Hepatocyte (in vitro differentiated cells): Measurements from ENCODE around the gene MED17. TPM values are rescaled to one million over a fixed set of nuclear protein-coding genes. Genes with fewer than 3 reads are reported as not detected.
"Not testable (repeated sequence)": the region's sequence is repeated elsewhere in the genome, so short reads cannot be mapped to it uniquely, and the experiment has no call there.

Experiments used
- DNase-seq: peaks from one replicate; pipeline ENCODE4 v3.0.0-alpha.2; 2016; ENCODE audit warnings: low spot score
- H2AFZ ChIP-seq: fragments of 200-600 bp; sonication (generic); 2 replicates; pipeline ENCODE4 v1.6.0; 2016; ENCODE audit warnings: antibody characterized with exemption, mild to moderate bottlenecking
- H3K27ac ChIP-seq: fragments of 200-600 bp; sonication (generic); 2 replicates; pipeline ENCODE4 v1.5.1; 2016; ENCODE audit warnings: mild to moderate bottlenecking
- H3K27me3 ChIP-seq: fragments of 200-600 bp; sonication (generic); 2 replicates; pipeline ENCODE4 v1.6.1; 2016
- H3K36me3 ChIP-seq: fragments of 200-600 bp; sonication (generic); replicated peaks from 2 replicates; pipeline ENCODE4 v1.5.1; 2016; ENCODE audit warnings: low read depth; ENCODE audit not compliant: insufficient read depth
- H3K4me1 ChIP-seq: fragments of 200-600 bp; sonication (generic); 2 replicates; pipeline ENCODE4 v1.5.1; 2016; ENCODE audit warnings: mild to moderate bottlenecking, moderate library complexity; ENCODE audit not compliant: insufficient read depth
- H3K4me2 ChIP-seq: fragments of 200-600 bp; sonication (generic); 2 replicates; pipeline ENCODE4 v1.6.0; 2016
- H3K4me3 ChIP-seq: fragments of 200-600 bp; sonication (generic); 2 replicates; pipeline ENCODE4 v1.5.1; 2016; ENCODE audit warnings: mild to moderate bottlenecking
- H3K79me2 ChIP-seq: fragments of 200-600 bp; sonication (generic); 2 replicates; pipeline ENCODE4 v1.6.0; 2017; ENCODE audit warnings: mild to moderate bottlenecking
- H3K9me2 ChIP-seq: fragments of 200-600 bp; sonication (generic); replicated peaks from 2 replicates; pipeline ENCODE4 v1.6.0; 2017; ENCODE audit warnings: mild to moderate bottlenecking; ENCODE audit not compliant: insufficient read depth
- H3K9me3 ChIP-seq: fragments of 200-600 bp; sonication (generic); 2 replicates; pipeline ENCODE4 v1.5.1; 2016; ENCODE audit warnings: low read depth, mild to moderate bottlenecking
- H4K20me1 ChIP-seq: fragments of 200-600 bp; sonication (generic); 2 replicates; pipeline ENCODE4 v1.6.0; 2016; ENCODE audit warnings: mild to moderate bottlenecking; ENCODE audit not compliant: insufficient read depth, poor library complexity, severe bottlenecking
- EZH2 ChIP-seq: fragments of 200-600 bp; sonication (generic); IDR thresholded peaks from 2 replicates; pipeline ENCODE4 v1.6.1; 2016; ENCODE audit warnings: antibody characterized with exemption, mild to moderate bottlenecking, borderline replicate concordance
- EZH2phosphoT487 ChIP-seq: fragments of 200-600 bp; sonication (generic); IDR thresholded peaks from one replicate; pipeline ENCODE4 v1.6.1; 2018; ENCODE audit warnings: antibody characterized with exemption, mild to moderate bottlenecking, low read depth, moderate library complexity; ENCODE audit not compliant: unreplicated experiment, severe bottlenecking
- WGBS: methylation state at CpG from one replicate; pipeline ENCODE4 v1.1.6; 2016; ENCODE audit warnings: low lambda C conversion rate; ENCODE audit errors: missing lambda C conversion rate; 5-methylcytosine and 5-hydroxymethylcytosine counted together
- polyA plus RNA-seq: library from polyadenylated mRNA; unstranded; fragments of >200 nt; fragmentation: Nextera tagmentation; extraction: Ambion mirVana; gene quantifications from 2 replicates; pipeline ENCODE4 v1.2.1, GENCODE V29; 2016
- total RNA-seq: library from RNA; depleted of rRNA; stranded (reverse); fragments of >200 nt; gene quantifications from 2 replicates; pipeline ENCODE4 v1.2.3, GENCODE V29; 2014
- TF ChIP-seq, protein P1 (sequence below): fragments of 200-600 bp; sonication (generic); IDR thresholded peaks from 2 replicates; pipeline ENCODE4 v1.5.1; 2016; ENCODE audit warnings: antibody characterized with exemption, mild to moderate bottlenecking; ENCODE audit not compliant: poor library complexity

Gene MED17
- total and polyA plus RNA-seq, 2 experiments from 2014 or later: 18.3 to 33.7 TPM

DNA sequence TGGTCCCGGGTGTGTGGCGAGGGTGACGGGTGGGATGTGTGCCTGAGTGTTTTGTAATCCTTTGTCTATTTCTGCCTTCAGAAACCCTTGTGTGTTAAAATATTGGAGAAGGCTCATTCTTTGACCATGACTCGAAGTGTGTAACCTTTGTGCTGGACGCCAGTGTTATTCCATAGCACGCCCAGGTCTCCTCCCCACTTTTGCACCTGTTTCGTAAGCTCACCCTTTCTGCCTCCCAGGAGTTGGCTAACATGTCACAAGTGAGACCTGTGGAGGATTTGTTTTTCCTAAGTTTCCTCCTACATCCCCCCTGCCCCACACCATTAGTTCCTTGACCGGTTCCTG lies 42.2 kb upstream of the MED17 start:
- no peaks in the 10 kb centered on the region for H3K9me2 ChIP-seq
- peak overlapping the region; percentile 59 for H2AFZ ChIP-seq
- H3K36me3 ChIP-seq: peaks cover 15% of the 10 kb centered on the region
- H3K27me3 ChIP-seq: no peaks in the 10 kb centered on the region
- H3K79me2 ChIP-seq: peaks cover 62% of the 10 kb centered on the region
- H3K9me3 ChIP-seq: no peaks in the 10 kb centered on the region
- H3K4me3 ChIP-seq: peak overlapping the region; percentile 56
- H3K4me1 ChIP-seq: peaks cover 29% of the 10 kb centered on the region
- H3K27ac ChIP-seq: peak overlapping the region; percentile 97
- H3K4me2 ChIP-seq: peak overlapping the region; percentile 82
- DNase-seq: peak; percentile 76
- no peak for TF ChIP-seq EZH2phosphoT487
- no peak for TF ChIP-seq EZH2
- TF ChIP-seq, protein P1, sequence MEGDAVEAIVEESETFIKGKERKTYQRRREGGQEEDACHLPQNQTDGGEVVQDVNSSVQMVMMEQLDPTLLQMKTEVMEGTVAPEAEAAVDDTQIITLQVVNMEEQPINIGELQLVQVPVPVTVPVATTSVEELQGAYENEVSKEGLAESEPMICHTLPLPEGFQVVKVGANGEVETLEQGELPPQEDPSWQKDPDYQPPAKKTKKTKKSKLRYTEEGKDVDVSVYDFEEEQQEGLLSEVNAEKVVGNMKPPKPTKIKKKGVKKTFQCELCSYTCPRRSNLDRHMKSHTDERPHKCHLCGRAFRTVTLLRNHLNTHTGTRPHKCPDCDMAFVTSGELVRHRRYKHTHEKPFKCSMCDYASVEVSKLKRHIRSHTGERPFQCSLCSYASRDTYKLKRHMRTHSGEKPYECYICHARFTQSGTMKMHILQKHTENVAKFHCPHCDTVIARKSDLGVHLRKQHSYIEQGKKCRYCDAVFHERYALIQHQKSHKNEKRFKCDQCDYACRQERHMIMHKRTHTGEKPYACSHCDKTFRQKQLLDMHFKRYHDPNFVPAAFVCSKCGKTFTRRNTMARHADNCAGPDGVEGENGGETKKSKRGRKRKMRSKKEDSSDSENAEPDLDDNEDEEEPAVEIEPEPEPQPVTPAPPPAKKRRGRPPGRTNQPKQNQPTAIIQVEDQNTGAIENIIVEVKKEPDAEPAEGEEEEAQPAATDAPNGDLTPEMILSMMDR: no peak
- H4K20me1 ChIP-seq: peaks cover 37% of the 10 kb centered on the region
- 5% methylated on average over 8 of the region's 8 CpGs for WGBS

DNA sequence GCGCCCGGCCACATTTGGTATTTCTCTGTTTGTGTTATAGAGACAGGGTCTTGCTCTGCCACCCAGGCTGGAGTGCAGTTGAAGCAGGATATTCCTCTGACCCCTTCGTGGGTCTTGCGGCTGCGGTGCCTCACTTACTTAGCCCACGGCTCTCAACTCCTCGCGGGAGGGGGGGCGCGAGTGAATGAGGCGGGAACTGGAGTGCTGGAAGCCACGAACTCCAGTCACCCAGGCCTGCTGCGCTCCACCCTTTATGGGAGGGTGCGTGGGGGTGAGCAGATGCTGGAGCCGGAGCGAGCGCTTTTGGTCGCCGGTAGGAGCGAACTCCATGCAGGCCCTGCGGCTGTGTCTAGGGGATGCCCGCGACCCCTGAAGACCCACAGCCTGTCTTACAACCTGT lies 40.8 kb upstream of the MED17 start:
- WGBS: 94% methylated on average over 23 of the region's 23 CpGs
- peak overlapping the region; percentile 85 for H3K27ac ChIP-seq
- H3K4me3 ChIP-seq: no peak overlapping the region
- DNase-seq: no peak
- TF ChIP-seq EZH2phosphoT487 (no peak), EZH2 (no peak)
- TF ChIP-seq, protein P1: no peak
- H3K79me2 ChIP-seq: peaks cover 52% of the 10 kb centered on the region
- H3K27me3 ChIP-seq: no peaks in the 10 kb centered on the region
- peak overlapping the region; percentile 82 for H3K4me2 ChIP-seq
- peaks cover 24% of the 10 kb centered on the region for H4K20me1 ChIP-seq
- no peak overlapping the region for H2AFZ ChIP-seq
- no peaks in the 10 kb centered on the region for H3K9me3 ChIP-seq
- H3K4me1 ChIP-seq: peaks cover 21% of the 10 kb centered on the region
- H3K9me2 ChIP-seq: no peaks in the 10 kb centered on the region
- peaks cover 8% of the 10 kb centered on the region for H3K36me3 ChIP-seq

DNA sequence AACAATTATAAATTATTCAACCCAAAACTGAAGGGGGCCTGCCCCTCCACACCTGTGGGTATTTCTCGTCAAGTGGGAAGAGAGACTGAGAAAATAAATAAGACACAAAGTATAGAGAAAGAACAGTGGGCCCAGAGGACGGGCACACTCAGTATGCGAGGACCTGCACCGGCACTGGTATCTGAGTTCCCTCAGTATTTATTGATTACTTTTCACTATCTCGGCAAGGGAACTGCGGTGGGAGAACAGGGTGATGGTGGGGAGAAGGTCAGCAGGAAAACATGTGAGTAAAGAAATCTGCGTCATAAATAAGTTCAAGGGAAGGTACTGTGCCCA lies 39.4 kb upstream of the MED17 start:
- WGBS: 47% methylated on average over 7 of the region's 7 CpGs
- H3K4me2 ChIP-seq: peak overlapping the region; percentile 82
- H3K27ac ChIP-seq: peak overlapping the region; percentile 85
- no peak overlapping the region for H2AFZ ChIP-seq
- TF ChIP-seq EZH2 (no peak), EZH2phosphoT487 (no peak)
- TF ChIP-seq, protein P1: no peak
- peaks cover 42% of the 10 kb centered on the region for H3K79me2 ChIP-seq
- H3K9me3 ChIP-seq: no peaks in the 10 kb centered on the region
- DNase-seq: no peak
- H3K9me2 ChIP-seq: no peaks in the 10 kb centered on the region
- H3K27me3 ChIP-seq: no peaks in the 10 kb centered on the region
- peaks cover 9% of the 10 kb centered on the region for H3K4me1 ChIP-seq
- H3K36me3 ChIP-seq: no peaks in the 10 kb centered on the region
- H3K4me3 ChIP-seq: no peak overlapping the region
- peaks cover 10% of the 10 kb centered on the region for H4K20me1 ChIP-seq

DNA sequence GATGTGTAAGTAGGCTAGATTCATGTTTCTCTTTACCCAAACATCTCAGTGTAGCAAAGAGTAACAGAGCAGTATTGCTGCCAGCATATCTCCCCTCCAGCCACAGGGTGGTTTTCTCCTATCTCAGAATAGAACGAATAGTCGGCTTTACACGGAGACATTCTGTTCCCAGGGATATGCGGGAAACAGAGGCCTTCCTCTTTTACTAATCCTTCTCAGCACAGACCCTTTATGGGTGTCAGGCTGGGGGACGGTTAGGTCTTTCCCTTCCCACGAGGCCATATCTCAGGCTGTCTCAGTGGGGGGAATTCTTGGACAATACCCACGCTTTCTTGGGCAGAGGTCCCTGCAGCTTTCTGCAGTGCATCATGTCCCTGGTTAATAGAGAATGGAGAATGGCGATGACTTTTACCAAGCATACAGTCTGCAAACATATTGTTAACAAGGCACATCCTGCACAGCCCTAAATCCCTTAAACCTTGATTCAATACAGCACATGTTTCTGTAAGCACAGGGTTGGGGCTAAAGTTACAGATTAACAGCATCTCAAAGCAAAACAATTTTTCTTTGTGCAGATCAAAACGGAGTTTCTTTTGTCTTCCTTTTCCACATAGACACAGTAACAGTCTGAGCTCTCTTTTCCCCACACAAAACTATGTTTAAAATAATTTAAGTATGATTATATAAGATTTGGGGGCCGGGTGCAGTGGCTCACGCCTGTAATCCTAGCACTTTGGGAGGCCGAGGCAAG lies 38.9 kb upstream of the MED17 start:
- not testable (repeated sequence) for H3K36me3 ChIP-seq, H3K9me3 ChIP-seq, H4K20me1 ChIP-seq, H3K4me1 ChIP-seq, H3K9me2 ChIP-seq, H3K27me3 ChIP-seq, H3K4me3 ChIP-seq
- peaks cover 37% of the 10 kb centered on the region for H3K79me2 ChIP-seq
- peak; percentile 20 for DNase-seq
- WGBS: 28% methylated on average over 12 of the region's 12 CpGs
- peak overlapping the region; percentile 85 for H3K27ac ChIP-seq
- peak overlapping the region; percentile 22 for H2AFZ ChIP-seq
- peak overlapping the region; percentile 82 for H3K4me2 ChIP-seq
